ENCODE results near the gene WDR70.

GRCh38 chr5:37471666-37472197, 92.6 kb downstream of the WDR70 start:
- TF ChIP-seq, protein P1, sequence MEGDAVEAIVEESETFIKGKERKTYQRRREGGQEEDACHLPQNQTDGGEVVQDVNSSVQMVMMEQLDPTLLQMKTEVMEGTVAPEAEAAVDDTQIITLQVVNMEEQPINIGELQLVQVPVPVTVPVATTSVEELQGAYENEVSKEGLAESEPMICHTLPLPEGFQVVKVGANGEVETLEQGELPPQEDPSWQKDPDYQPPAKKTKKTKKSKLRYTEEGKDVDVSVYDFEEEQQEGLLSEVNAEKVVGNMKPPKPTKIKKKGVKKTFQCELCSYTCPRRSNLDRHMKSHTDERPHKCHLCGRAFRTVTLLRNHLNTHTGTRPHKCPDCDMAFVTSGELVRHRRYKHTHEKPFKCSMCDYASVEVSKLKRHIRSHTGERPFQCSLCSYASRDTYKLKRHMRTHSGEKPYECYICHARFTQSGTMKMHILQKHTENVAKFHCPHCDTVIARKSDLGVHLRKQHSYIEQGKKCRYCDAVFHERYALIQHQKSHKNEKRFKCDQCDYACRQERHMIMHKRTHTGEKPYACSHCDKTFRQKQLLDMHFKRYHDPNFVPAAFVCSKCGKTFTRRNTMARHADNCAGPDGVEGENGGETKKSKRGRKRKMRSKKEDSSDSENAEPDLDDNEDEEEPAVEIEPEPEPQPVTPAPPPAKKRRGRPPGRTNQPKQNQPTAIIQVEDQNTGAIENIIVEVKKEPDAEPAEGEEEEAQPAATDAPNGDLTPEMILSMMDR (IDR thresholded peaks at IDR 0.05) = no peak
- no peak for TF ChIP-seq POLR2A (IDR thresholded peaks at IDR 0.05)

All from prostate gland (tissue), 2 donors.